ENCODE measurements around the gene CCDC3.

The CCDC3 gene

DNA sequence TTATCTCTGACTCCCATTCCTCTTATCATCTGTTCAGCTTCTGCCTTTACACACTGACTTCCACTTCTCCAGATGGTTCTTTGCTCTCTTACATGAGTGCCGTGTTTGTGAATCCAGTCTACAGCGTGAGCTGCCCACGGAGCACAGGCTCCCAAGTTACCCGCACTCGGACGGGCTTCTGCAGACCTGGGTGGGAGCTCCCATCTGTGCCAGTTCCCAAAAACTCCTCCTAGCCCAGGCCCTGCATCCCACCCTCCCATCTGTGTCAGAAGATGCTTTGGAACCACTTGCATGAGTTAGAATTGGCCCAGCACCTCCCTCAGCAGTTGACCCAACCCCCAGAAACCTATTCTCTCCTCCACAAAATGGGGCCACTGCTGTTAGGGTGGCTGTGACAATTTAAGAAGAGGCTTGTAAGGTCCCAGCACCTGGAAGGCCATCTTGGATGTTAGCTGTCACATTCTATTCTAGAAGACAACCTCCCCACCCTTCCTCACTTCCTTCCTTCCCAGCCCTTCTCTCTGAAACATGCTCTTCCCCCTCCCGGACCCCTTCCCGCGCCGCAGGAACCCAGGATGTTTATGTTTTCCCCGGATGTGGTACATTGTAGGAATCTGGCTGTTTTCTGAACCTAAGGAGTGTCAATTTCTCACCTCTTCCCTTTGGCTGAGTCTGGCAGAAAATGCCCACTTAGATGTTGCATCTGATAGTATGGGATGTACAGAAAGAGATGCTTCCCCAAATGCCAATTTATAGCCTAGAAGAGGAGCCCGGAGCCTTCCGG is 79.2 kb downstream of the CCDC3 start:
- H3K27ac ChIP-seq (ENCODE audit: low read depth, low read length): no peak overlapping the region
- H2AFZ ChIP-seq (ENCODE audit: low read depth, low read length, severe bottlenecking): no peak overlapping the region
- TF ChIP-seq, protein P1, sequence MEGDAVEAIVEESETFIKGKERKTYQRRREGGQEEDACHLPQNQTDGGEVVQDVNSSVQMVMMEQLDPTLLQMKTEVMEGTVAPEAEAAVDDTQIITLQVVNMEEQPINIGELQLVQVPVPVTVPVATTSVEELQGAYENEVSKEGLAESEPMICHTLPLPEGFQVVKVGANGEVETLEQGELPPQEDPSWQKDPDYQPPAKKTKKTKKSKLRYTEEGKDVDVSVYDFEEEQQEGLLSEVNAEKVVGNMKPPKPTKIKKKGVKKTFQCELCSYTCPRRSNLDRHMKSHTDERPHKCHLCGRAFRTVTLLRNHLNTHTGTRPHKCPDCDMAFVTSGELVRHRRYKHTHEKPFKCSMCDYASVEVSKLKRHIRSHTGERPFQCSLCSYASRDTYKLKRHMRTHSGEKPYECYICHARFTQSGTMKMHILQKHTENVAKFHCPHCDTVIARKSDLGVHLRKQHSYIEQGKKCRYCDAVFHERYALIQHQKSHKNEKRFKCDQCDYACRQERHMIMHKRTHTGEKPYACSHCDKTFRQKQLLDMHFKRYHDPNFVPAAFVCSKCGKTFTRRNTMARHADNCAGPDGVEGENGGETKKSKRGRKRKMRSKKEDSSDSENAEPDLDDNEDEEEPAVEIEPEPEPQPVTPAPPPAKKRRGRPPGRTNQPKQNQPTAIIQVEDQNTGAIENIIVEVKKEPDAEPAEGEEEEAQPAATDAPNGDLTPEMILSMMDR (IDR thresholded peaks at IDR 0.05; ENCODE audit: insufficient read depth, low read length, poor library complexity, severe bottlenecking): no peak
- no peak for TF ChIP-seq EZH2phosphoT487 (conservative IDR thresholded peaks at IDR 0.05; ENCODE audit: low read length)

DNA sequence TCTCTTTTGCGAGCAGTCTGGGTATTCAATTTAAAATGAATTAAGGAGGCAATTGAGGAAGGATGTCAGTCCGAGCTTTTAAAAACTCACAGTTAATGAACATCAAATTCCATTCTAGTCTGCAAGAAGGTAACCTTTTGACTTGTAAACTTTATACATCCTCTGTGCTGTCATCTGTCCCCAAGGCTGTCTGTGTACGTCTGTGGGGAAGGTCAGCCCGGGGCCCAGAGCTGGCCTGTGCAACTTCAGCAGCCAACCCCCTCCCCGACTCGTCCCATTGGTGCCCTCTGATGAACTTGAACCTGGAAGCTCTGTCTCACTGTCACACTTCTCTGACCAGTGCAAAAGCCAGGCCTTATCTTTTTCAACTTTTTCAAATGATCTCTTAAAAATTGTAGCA is 80.3 kb downstream of the CCDC3 start:
- Histone ChIP-seq H3K9me2 (replicated peaks; ENCODE audit: insufficient read depth, low read length) (no peaks in the 10 kb centered on the region), H4K20me1 (ENCODE audit: low read depth, low read length) (no peaks in the 10 kb centered on the region), H3F3A (ENCODE audit: insufficient read depth) (no peaks in the 10 kb centered on the region), H2AFZ (ENCODE audit: low read depth, low read length, severe bottlenecking) (no peak overlapping the region), H3K27me3 (ENCODE audit: low read length) (no peaks in the 10 kb centered on the region), H3K9ac (ENCODE audit: low read length) (no peak overlapping the region), H3K36me3 (ENCODE audit: low read length) (no peaks in the 10 kb centered on the region), H3K4me2 (ENCODE audit: low read depth, low read length, poor library complexity, severe bottlenecking) (no peak overlapping the region), H3K79me2 (ENCODE audit: insufficient read depth, low read length) (no peaks in the 10 kb centered on the region), H3K27ac (ENCODE audit: low read depth, low read length) (no peak overlapping the region), H3K9me3 (ENCODE audit: insufficient read depth, low read length) (no peaks in the 10 kb centered on the region), H3K4me3 (ENCODE audit: insufficient read depth, low read length, poor library complexity, severe bottlenecking) (no peak overlapping the region)
- TF ChIP-seq, protein P1 (IDR thresholded peaks at IDR 0.05; ENCODE audit: insufficient read depth, low read length, poor library complexity, severe bottlenecking): no peak

More for the DNA sequence above, 79.2 kb downstream of the CCDC3 start:
- Histone ChIP-seq H3F3A (ENCODE audit: insufficient read depth) (no peaks in the 10 kb centered on the region), H3K9ac (ENCODE audit: low read length) (no peak overlapping the region), H3K9me2 (replicated peaks; ENCODE audit: insufficient read depth, low read length) (no peaks in the 10 kb centered on the region), H3K36me3 (ENCODE audit: low read length) (no peaks in the 10 kb centered on the region), H3K9me3 (ENCODE audit: insufficient read depth, low read length) (no peaks in the 10 kb centered on the region), H3K4me3 (ENCODE audit: insufficient read depth, low read length, poor library complexity, severe bottlenecking) (no peak overlapping the region), H3K27me3 (ENCODE audit: low read length) (no peaks in the 10 kb centered on the region), H4K20me1 (ENCODE audit: low read depth, low read length) (no peaks in the 10 kb centered on the region), H3K79me2 (ENCODE audit: insufficient read depth, low read length) (no peaks in the 10 kb centered on the region), H3K4me2 (ENCODE audit: low read depth, low read length, poor library complexity, severe bottlenecking) (no peak overlapping the region)

DNA sequence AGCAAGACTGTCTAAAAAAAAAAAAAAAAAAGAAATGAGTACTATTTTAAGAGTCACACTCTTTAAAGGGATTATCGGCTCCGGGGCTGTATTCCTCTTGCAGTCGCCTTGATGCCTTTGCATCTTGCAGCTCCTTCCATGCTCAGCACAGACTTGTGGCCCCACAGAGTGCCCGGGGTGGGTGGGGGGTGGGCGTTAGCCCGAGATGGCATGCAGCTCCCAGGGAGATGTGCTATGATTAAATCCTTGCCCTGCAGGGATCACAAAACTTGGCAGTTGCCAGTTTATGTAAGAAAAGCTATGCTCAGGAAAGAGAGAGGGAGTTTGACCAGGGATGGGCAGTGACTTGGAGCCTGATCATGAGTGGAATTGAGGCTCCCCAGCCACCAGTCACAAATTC is 81.9 kb downstream of the CCDC3 start:
- H3K4me2 ChIP-seq (ENCODE audit: low read depth, low read length, poor library complexity, severe bottlenecking): no peak overlapping the region
- H3K36me3 ChIP-seq (ENCODE audit: low read length): no peaks in the 10 kb centered on the region
- no peaks in the 10 kb centered on the region for H3K27me3 ChIP-seq (ENCODE audit: low read length)
- H3K9me3 ChIP-seq (ENCODE audit: insufficient read depth, low read length): no peaks in the 10 kb centered on the region
- H2AFZ ChIP-seq (ENCODE audit: low read depth, low read length, severe bottlenecking): no peak overlapping the region
- H3K9ac ChIP-seq (ENCODE audit: low read length): no peak overlapping the region
- no peaks in the 10 kb centered on the region for H4K20me1 ChIP-seq (ENCODE audit: low read depth, low read length)
- no peak overlapping the region for H3K4me3 ChIP-seq (ENCODE audit: insufficient read depth, low read length, poor library complexity, severe bottlenecking)
- H3K79me2 ChIP-seq (ENCODE audit: insufficient read depth, low read length): no peaks in the 10 kb centered on the region
- no peaks in the 10 kb centered on the region for H3K9me2 ChIP-seq (replicated peaks; ENCODE audit: insufficient read depth, low read length)
- no peak overlapping the region for H3K27ac ChIP-seq (ENCODE audit: low read depth, low read length)
- H3F3A ChIP-seq (ENCODE audit: insufficient read depth): no peaks in the 10 kb centered on the region
- no peak for TF ChIP-seq EZH2phosphoT487 (conservative IDR thresholded peaks at IDR 0.05; ENCODE audit: low read length)
- TF ChIP-seq, protein P1 (IDR thresholded peaks at IDR 0.05; ENCODE audit: insufficient read depth, low read length, poor library complexity, severe bottlenecking): no peak
